ENCODE results near the gene TLE2.
"Not testable (repeated sequence)": the region's sequence is repeated elsewhere in the genome, so short reads cannot be mapped to it uniquely, and the experiment has no call there.

Gene TLE2

GRCh38 chr19:3012621-3013262 is 16.3 kb downstream of the TLE2 start:
- DNase-seq, result no peak

- not testable (repeated sequence) for DNase-seq
These were observed 17.0 kb downstream of the TLE2 start for GRCh38 chr19:3012059-3012458.

- DNase-seq, result no peak
These were observed 18.2 kb downstream of the TLE2 start for GRCh38 chr19:3010871-3011270.

GRCh38 chr19:3008994-3009393 is 20.1 kb downstream of the TLE2 start:
- DNase-seq, result no peak

GRCh38 chr19:3007975-3008374 is 21.1 kb downstream of the TLE2 start:
- DNase-seq, result no peak

- DNase-seq, result peak; percentile 63
These were observed 22.9 kb downstream of the TLE2 start for GRCh38 chr19:3006075-3006767.

- no peak for DNase-seq
These were observed 23.7 kb downstream of the TLE2 start for GRCh38 chr19:3005345-3005744.

GRCh38 chr19:3004522-3004921 is 24.6 kb downstream of the TLE2 start:
- DNase-seq, result no peak

- DNase-seq, result no peak
These were observed 26.0 kb downstream of the TLE2 start for GRCh38 chr19:3003046-3003445.

- DNase-seq, result no peak
These were observed 27.8 kb downstream of the TLE2 start for GRCh38 chr19:3001235-3001800.

- no peak for DNase-seq
These were observed 30.4 kb downstream of the TLE2 start for GRCh38 chr19:2998642-2999041.

GRCh38 chr19:2997720-2998119 is 31.4 kb downstream of the TLE2 start:
- no peak for DNase-seq

GRCh38 chr19:2994588-2995131 is 34.4 kb downstream of the TLE2 start:
- DNase-seq, result no peak

GRCh38 chr19:2993579-2993978 is 35.5 kb downstream of the TLE2 start:
- no peak for DNase-seq

GRCh38 chr19:2992958-2993357 is 36.1 kb downstream of the TLE2 start:
- DNase-seq, result no peak

- not testable (repeated sequence) for DNase-seq
These were observed 36.7 kb downstream of the TLE2 start for GRCh38 chr19:2992333-2992732.

- no peak for DNase-seq
These were observed 39.7 kb downstream of the TLE2 start for GRCh38 chr19:2989236-2989946.

- no peak for DNase-seq
These were observed 40.5 kb downstream of the TLE2 start for GRCh38 chr19:2988568-2988967.

GRCh38 chr19:2987797-2988196 is 41.3 kb downstream of the TLE2 start:
- DNase-seq, result no peak

GRCh38 chr19:2986951-2987524 is 42.0 kb downstream of the TLE2 start:
- peak; percentile 66 for DNase-seq

GRCh38 chr19:2984215-2984528 is 44.9 kb downstream of the TLE2 start:
- no peak for DNase-seq

- peak; percentile 84 for DNase-seq
These were observed 45.5 kb downstream of the TLE2 start for GRCh38 chr19:2983351-2984214.
